Measurements from ENCODE around the gene NDC1. TPM values are rescaled to one million over a fixed set of nuclear protein-coding genes. Genes with fewer than 3 reads are reported as not detected.

The NDC1 gene
- total and polyA plus RNA-seq, 2 of the 4 experiments (the other 2 are of a cell fraction): 11.8 to 33.9 TPM

DNA sequence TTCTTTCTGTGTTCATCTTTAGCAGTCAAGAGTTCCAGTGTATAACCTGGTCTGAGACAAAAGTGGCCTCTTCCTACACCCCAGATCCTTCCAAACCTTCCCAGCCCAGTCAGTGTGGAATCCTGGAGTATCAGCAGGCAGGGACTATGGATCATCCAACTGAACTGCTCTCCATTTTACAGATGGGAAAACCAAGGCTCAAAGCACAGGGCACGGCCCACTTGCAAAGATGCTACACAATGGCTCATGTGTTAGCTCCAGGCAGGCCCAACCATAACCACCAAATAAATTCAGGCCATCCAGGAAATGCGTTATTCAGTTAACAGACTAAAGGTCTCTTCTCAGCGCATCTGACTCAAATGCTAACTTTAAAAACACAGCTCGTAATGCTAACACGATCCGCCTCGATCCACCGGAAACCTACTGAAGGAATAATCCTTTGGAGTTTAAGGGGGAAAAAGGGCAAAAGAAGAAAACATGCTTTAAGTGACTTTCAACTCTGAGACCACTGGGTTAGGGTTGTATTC is 106.3 kb downstream of the NDC1 start:
- Histone ChIP-seq H3K9ac (ENCODE audit: low read depth, low read length) (peak overlapping the region; percentile 34), H2AK5ac (ENCODE audit: low read depth, low read length) (peak overlapping the region; percentile 89), H2BK20ac (ENCODE audit: low read depth, low read length) (peak overlapping the region; percentile 60), H3K23ac (ENCODE audit: low read depth, low read length) (peak overlapping the region; percentile 46), H3K9me3 (ENCODE audit: control insufficient read depth, insufficient read depth, low read length) (no peaks in the 10 kb centered on the region), H3K9me1 (ENCODE audit: insufficient read depth, low read length) (peaks cover 26% of the 10 kb centered on the region; the same call in 1 of the 2 replicates), H3K4ac (ENCODE audit: low read depth, low read length) (peak overlapping the region; percentile 75), H4K8ac (ENCODE audit: low read depth in 2 of 2, low read length in 2 of 2) (peak overlapping the region; percentile 67 to 79), H2AFZ (replicated peaks; ENCODE audit: low read length, poor library complexity) (no peak overlapping the region), H3K56ac (ENCODE audit: extremely low read depth, insufficient read depth, low read length) (peak overlapping the region; percentile 13; the same call in 1 of the 2 replicates), H4K20me1 (ENCODE audit: insufficient read depth, low read length) (0 out of 2 replicates have a peak, but pooled peaks cover 4% of the 10 kb centered on the region), H2BK5ac (ENCODE audit: low read depth, low read length, poor library complexity, severe bottlenecking) (peak overlapping the region; percentile 59), H3K27me3 (ENCODE audit: control insufficient read depth, insufficient read depth, low read length) (no peaks in the 10 kb centered on the region), H4K5ac (ENCODE audit: low read depth, low read length) (peak overlapping the region; percentile 62), H3K18ac (ENCODE audit: low read depth, low read length) (peak overlapping the region; percentile 75), H3K4me2 (ENCODE audit: low read depth, low read length) (peak overlapping the region; percentile 28; the same call in 1 of the 2 replicates), H3K79me1 (ENCODE audit: low read depth in 1 of 2, low read length in 2 of 2) (peaks cover 22 to 62% of the 10 kb centered on the region in 2 experiments), H3K4me1 (ENCODE audit: control insufficient read depth, insufficient read depth, low read length) (peaks cover 34% of the 10 kb centered on the region), H3K36me3 (ENCODE audit: control insufficient read depth, insufficient read depth, low read length) (peaks cover 2% of the 10 kb centered on the region; the same call in 1 of the 2 replicates), H2AK9ac (replicated peaks; ENCODE audit: low read depth, low read length, poor library complexity) (no peak overlapping the region), H3K27ac (ENCODE audit: insufficient read depth, low read length) (peak overlapping the region; percentile 18), H2BK120ac (ENCODE audit: low read depth, low read length) (peak overlapping the region; percentile 69), H3K14ac (replicated peaks; ENCODE audit: low read depth, low read length) (peak overlapping the region; percentile 58), H4K91ac (ENCODE audit: insufficient read depth, low read depth, low read length) (peak overlapping the region; percentile 81), H2BK15ac (ENCODE audit: low read depth, low read length) (peak overlapping the region; percentile 89; the same call in 2 of the 3 replicates), H3K4me3 (ENCODE audit: insufficient read depth, low read depth, low read length) (no peak overlapping the region)
- ATAC-seq (ENCODE audit: low read depth) (no peak), DNase-seq (peak; percentile 40)
- TF ChIP-seq CTCF (conservative IDR thresholded peaks at IDR 0.05; ENCODE audit: low read depth, low read length) (no peak), MXI1 (IDR thresholded peaks at IDR 0.05; ENCODE audit: borderline replicate concordance, low read depth, low read length) (no peak), MAFK (IDR thresholded peaks at IDR 0.05; ENCODE audit: low read depth, low read length) (no peak), RAD21 (IDR thresholded peaks at IDR 0.05; ENCODE audit: low read length) (no peak), CHD1 (IDR thresholded peaks at IDR 0.05; ENCODE audit: low read depth, low read length) (no peak), CEBPB (IDR thresholded peaks at IDR 0.05; ENCODE audit: low read depth, low read length) (no peak), NFE2L2 (IDR thresholded peaks at IDR 0.05; ENCODE audit: low read depth, low read length) (no peak), RFX5 (IDR thresholded peaks at IDR 0.05; ENCODE audit: low read depth, low read length) (no peak), BHLHE40 (IDR thresholded peaks at IDR 0.05; ENCODE audit: low read depth, low read length) (no peak), FOS (IDR thresholded peaks at IDR 0.05; ENCODE audit: low read depth, low read length) (no peak), SMC3 (IDR thresholded peaks at IDR 0.05; ENCODE audit: low read depth, low read length) (no peak)
- TF ChIP-seq, protein P1, sequence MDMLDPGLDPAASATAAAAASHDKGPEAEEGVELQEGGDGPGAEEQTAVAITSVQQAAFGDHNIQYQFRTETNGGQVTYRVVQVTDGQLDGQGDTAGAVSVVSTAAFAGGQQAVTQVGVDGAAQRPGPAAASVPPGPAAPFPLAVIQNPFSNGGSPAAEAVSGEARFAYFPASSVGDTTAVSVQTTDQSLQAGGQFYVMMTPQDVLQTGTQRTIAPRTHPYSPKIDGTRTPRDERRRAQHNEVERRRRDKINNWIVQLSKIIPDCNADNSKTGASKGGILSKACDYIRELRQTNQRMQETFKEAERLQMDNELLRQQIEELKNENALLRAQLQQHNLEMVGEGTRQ (IDR thresholded peaks at IDR 0.05; ENCODE audit: low read depth, low read length): no peak
- TF ChIP-seq, protein P2, sequence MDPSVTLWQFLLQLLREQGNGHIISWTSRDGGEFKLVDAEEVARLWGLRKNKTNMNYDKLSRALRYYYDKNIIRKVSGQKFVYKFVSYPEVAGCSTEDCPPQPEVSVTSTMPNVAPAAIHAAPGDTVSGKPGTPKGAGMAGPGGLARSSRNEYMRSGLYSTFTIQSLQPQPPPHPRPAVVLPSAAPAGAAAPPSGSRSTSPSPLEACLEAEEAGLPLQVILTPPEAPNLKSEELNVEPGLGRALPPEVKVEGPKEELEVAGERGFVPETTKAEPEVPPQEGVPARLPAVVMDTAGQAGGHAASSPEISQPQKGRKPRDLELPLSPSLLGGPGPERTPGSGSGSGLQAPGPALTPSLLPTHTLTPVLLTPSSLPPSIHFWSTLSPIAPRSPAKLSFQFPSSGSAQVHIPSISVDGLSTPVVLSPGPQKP (IDR thresholded peaks at IDR 0.05; ENCODE audit: borderline replicate concordance, low read depth, low read length): no peak
- no CpG with 5 or more reads among the region's 8 CpGs for WGBS, 2 experiments (ENCODE audit: extremely low coverage in 2 of 2, insufficient read length in 1 of 2)
- intact Hi-C loops (cut with micrococcal nuclease): loop anchor here (5.0 kb wide), 1 partner anchor 45 kb away; no protein-coding TSS in a partner anchor
- dilution Hi-C loops (cut with HindIII; ENCODE audit: low sequenced_read_pairs, unreplicated experiment): no loop called here
- no TSS peak for BruUV-seq (replicated peaks)
- CTCF ChIA-PET: interaction anchor here (1.0 kb wide), 1 partner anchor 10 kb away, joined by 3 read pairs; no protein-coding TSS in a partner anchor
- in situ Hi-C loops (cut with MboI; ENCODE audit: low sequenced_read_pairs): no loop called here
- POLR2A ChIA-PET (ENCODE audit: unreplicated experiment): no interaction called here

Data from IMR-90 (cell line).